Lung (tissue), 12 donors: Measurements from ENCODE around the gene SMOC1. TPM values are rescaled to one million over a fixed set of nuclear protein-coding genes. Genes with fewer than 3 reads are reported as not detected.

Experiments
- ATAC-seq: fragments of 200-7000 bp; cut with Tn5 transposase; one replicate; pipeline ENCODE4 v1.9.1; 2020; ENCODE audit warnings: moderate number of reproducible peaks; ENCODE audit not compliant: insufficient read depth, low FRiP score
- DNase-seq, 3 donors: peaks; one replicate each; pipeline ENCODE4 v3.0.0-alpha.2; 2013 to 2017
- H3K27ac ChIP-seq, 2 donors: one replicate each; pipeline ENCODE4 v1.5.1; 2013; ENCODE audit warnings: mild to moderate bottlenecking in 2 of 2, moderate library complexity in 2 of 2, control low read depth in 1 of 2, inconsistent platforms in 1 of 2, low read depth in 1 of 2, low read length in 1 of 2
- H3K27me3 ChIP-seq, 3 donors: one replicate each; pipeline ENCODE4 v1.5.1; 2013; ENCODE audit warnings: low read length in 2 of 3; ENCODE audit not compliant: control insufficient read depth in 3 of 3, insufficient read depth in 3 of 3
- H3K36me3 ChIP-seq, 4 donors: one replicate each; pipeline ENCODE4 v1.5.1; 2013; ENCODE audit warnings: low read length in 4 of 4, mild to moderate bottlenecking in 1 of 4, moderate library complexity in 1 of 4; ENCODE audit not compliant: control insufficient read depth in 4 of 4, insufficient read depth in 4 of 4
- H3K4me1 ChIP-seq, 5 donors: one replicate each; pipeline ENCODE4 v1.5.1; 2013; ENCODE audit warnings: low read length in 5 of 5, mild to moderate bottlenecking in 2 of 5, moderate library complexity in 1 of 5; ENCODE audit not compliant: control insufficient read depth in 5 of 5, insufficient read depth in 5 of 5
- H3K4me3 ChIP-seq: one replicate; pipeline ENCODE4 v1.5.1; 2013; ENCODE audit warnings: mild to moderate bottlenecking, control low read depth, moderate library complexity
- H3K9ac ChIP-seq, 2 donors: one replicate each; pipeline ENCODE4 v1.5.1; 2013; ENCODE audit warnings: low read length in 2 of 2, control low read depth in 1 of 2; ENCODE audit not compliant: insufficient read depth in 1 of 2
- H3K9me3 ChIP-seq, 4 donors: one replicate each; pipeline ENCODE4 v1.5.1; 2013; ENCODE audit warnings: low read length in 3 of 4, mild to moderate bottlenecking in 1 of 4, moderate library complexity in 1 of 4; ENCODE audit not compliant: control insufficient read depth in 4 of 4, insufficient read depth in 3 of 4
- CTCF ChIP-seq: IDR thresholded peaks from 2 replicates; pipeline ENCODE4 v1.5.1; 2012; ENCODE audit warnings: mild to moderate bottlenecking; ENCODE audit errors: control extremely low read depth, extremely low read depth
- WGBS, 2 donors: extraction: QIAGEN DNeasy Blood & Tissue Kit; methylation state at CpG; one replicate each; pipeline ENCODE4 v1.1.7; 2013; 5-methylcytosine and 5-hydroxymethylcytosine counted together
- polyA plus RNA-seq, 2 donors: library from polyadenylated mRNA; stranded (reverse); fragments of 200-250 nt; gene quantifications; one replicate each; pipeline ENCODE4 v1.2.1, GENCODE V29; 2013
- total RNA-seq, 2 donors: library from RNA; depleted of rRNA in 1 of 2; stranded (reverse); fragments of >200 nt in 1 of 2; gene quantifications; one replicate each; pipeline ENCODE4 v1.2.1, GENCODE V29; 2014 to 2021
- donor health status: control.
- donor health status: control.
- donor health status: Bipolar disorder and iron deficiency.
- donor health status: healthy.
- donor health status: DM: yes; HTN: yes; CAD: no.

The SMOC1 gene
- total and polyA plus RNA-seq, 4 donors, result 0.52 to 1.9 (median 1.1) TPM

DNA sequence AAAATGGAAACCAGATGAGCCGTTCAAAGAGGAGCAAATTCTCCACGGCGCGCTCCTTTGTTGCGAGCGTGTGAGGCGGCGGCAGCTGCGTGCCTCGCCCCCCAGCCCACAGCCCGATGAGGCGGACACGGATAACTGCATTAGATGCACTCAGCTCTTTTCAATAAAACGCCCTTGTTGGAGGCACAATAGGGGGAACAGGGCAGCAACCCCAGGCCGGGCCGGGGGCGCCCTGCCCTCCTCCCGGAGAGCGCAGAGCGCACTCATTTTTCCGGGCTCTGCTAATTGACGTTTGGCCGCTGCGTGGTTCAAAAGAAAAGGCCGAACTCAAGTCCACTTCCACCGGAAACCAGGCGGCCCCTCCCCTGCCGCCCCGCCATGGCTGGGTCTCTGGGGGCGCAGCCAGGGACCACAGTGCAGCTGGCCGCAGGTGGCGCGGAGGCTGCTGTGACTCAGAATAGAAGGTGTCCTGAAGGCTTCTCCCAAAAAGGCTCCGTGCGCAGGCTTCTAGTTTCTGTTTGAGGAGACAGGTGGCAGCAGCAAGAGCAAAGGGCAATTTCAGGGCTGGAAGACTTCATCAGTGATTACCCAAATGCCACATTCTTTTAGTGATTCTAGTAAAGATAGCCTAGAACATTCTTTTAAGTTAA lies 29.0 kb upstream of the SMOC1 start:
- no peak overlapping the region for H3K4me3 ChIP-seq
- H3K4me1 ChIP-seq, result no peaks in the 10 kb centered on the region
- H3K27ac ChIP-seq, result no peak overlapping the region
- H3K9ac ChIP-seq, result no peak overlapping the region
- ATAC-seq (no peak), DNase-seq (no peak)
- H3K36me3 ChIP-seq, result no peaks in the 10 kb centered on the region
- TF ChIP-seq CTCF, result no peak
- no peaks in the 10 kb centered on the region for H3K9me3 ChIP-seq
- no peaks in the 10 kb centered on the region for H3K27me3 ChIP-seq
- 84 to 86% methylated on average over 35 of the region's 35 CpGs for WGBS, 2 donors

DNA sequence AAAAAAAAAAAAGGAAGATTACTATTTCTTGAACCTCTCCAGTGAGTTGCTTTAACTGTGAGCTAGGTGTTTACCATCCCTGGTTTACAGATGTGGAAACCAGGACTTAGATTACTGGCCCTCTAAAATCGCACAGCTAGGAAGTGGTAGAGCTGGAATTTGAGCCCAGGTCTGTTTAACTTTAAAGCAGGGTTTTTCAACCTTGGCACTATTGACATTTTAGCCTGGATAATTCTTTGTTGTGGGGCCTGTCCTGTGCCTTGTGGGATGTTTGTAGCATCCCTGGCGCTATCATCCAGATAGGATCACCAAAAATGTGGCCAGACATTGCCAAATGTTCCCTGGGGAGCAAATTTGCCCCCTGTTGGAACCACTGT lies 28.5 kb upstream of the SMOC1 start:
- TF ChIP-seq CTCF, result no peak
- Histone ChIP-seq H3K4me3 (no peak overlapping the region), H3K36me3 (no peaks in the 10 kb centered on the region), H3K27me3 (peaks cover 0 to under 1% (median 0%) of the 10 kb centered on the region in 3 donors), H3K27ac (no peak overlapping the region), H3K9me3 (no peaks in the 10 kb centered on the region), H3K4me1 (no peaks in the 10 kb centered on the region), H3K9ac (no peak overlapping the region)
- no peak for DNase-seq
- ATAC-seq, result no peak
- 79 to 84% methylated on average over 2 of the region's 2 CpGs for WGBS, 2 donors

GRCh38 chr14:69852531-69853321 lies 26.5 kb upstream of the SMOC1 start:
- WGBS, 2 donors, result 77 to 85% methylated on average over 7 of the region's 7 CpGs
- Histone ChIP-seq H3K9ac (no peak overlapping the region), H3K36me3 (no peaks in the 10 kb centered on the region), H3K27me3 (peaks cover 0 to 4% (median 0%) of the 10 kb centered on the region in 3 donors), H3K4me3 (no peak overlapping the region), H3K4me1 (no peaks in the 10 kb centered on the region), H3K27ac (no peak overlapping the region), H3K9me3 (no peaks in the 10 kb centered on the region)
- DNase-seq, result no peak
- ATAC-seq, result no peak
- TF ChIP-seq CTCF, result no peak
